GM23338 (cell line): ENCODE data around the gene AP2M1. TPM values are rescaled to one million over a fixed set of nuclear protein-coding genes. Genes with fewer than 3 reads are reported as not detected.

Experiments
- ATAC-seq: fragments of 200-7000 bp; cut with Tn5 transposase; 3 replicates; pipeline ENCODE4 v1.9.1; 2020
- DNase-seq: peaks from one replicate; pipeline ENCODE4 v3.0.0-alpha.2; 2015; ENCODE audit warnings: low spot score
- H2AFZ ChIP-seq: fragments of 200-600 bp; sonication (generic); 2 replicates; pipeline ENCODE4 v1.8.0; 2016; ENCODE audit warnings: antibody characterized with exemption, mild to moderate bottlenecking, moderate library complexity
- H3F3A ChIP-seq: fragments of 200-600 bp; sonication (generic); replicated peaks from 2 replicates; pipeline ENCODE4 v1.8.0; 2017; ENCODE audit warnings: antibody characterized with exemption, mixed run types, low read depth
- H3K27ac ChIP-seq: fragments of 200-600 bp; sonication (generic); 2 replicates; pipeline ENCODE4 v1.6.1; 2016; ENCODE audit warnings: low read depth
- H3K27me3 ChIP-seq: fragments of 200-600 bp; sonication (generic); 2 replicates; pipeline ENCODE4 v1.8.0; 2016; ENCODE audit warnings: mild to moderate bottlenecking, mixed run types, moderate library complexity; ENCODE audit not compliant: insufficient read depth
- H3K36me3 ChIP-seq: fragments of 200-600 bp; sonication (generic); 2 replicates; pipeline ENCODE4 v1.8.0; 2016; ENCODE audit warnings: mild to moderate bottlenecking; ENCODE audit not compliant: insufficient read depth
- H3K4me1 ChIP-seq: fragments of 200-600 bp; sonication (generic); 2 replicates; pipeline ENCODE4 v1.8.0; 2016; ENCODE audit warnings: mild to moderate bottlenecking, moderate library complexity; ENCODE audit not compliant: insufficient read depth
- H3K4me2 ChIP-seq: fragments of 200-600 bp; sonication (generic); 2 replicates; pipeline ENCODE4 v1.7.1; 2017; ENCODE audit warnings: mixed run types
- H3K4me3 ChIP-seq: fragments of 200-600 bp; sonication (generic); 2 replicates; pipeline ENCODE4 v1.6.1; 2016; ENCODE audit warnings: mixed run types
- H3K79me2 ChIP-seq: fragments of 200-600 bp; sonication (generic); replicated peaks from 2 replicates; pipeline ENCODE4 v1.8.0; 2017; ENCODE audit warnings: mild to moderate bottlenecking; ENCODE audit not compliant: insufficient read depth
- H3K9me2 ChIP-seq: fragments of 200-600 bp; sonication (generic); 2 replicates; pipeline ENCODE4 v1.8.0; 2017; ENCODE audit not compliant: insufficient read depth
- H4K20me1 ChIP-seq: fragments of 200-600 bp; sonication (generic); replicated peaks from 2 replicates; pipeline ENCODE4 v1.8.0; 2017; ENCODE audit warnings: mild to moderate bottlenecking; ENCODE audit not compliant: insufficient read depth
- H3K27ac Mint-ChIP-seq: 2 replicates; pipeline ENCODE4 v1.8.0; 2020; ENCODE audit warnings: inconsistent platforms, mild to moderate bottlenecking, moderate library complexity, mixed read lengths
- H3K27me3 Mint-ChIP-seq: 3 replicates; pipeline ENCODE4 v1.8.0; 2022; ENCODE audit warnings: low read depth, mild to moderate bottlenecking, moderate library complexity, mixed read lengths, inconsistent platforms; ENCODE audit not compliant: insufficient read depth, poor library complexity
- H3K36me3 Mint-ChIP-seq: 3 replicates; pipeline ENCODE4 v1.8.0; 2021; ENCODE audit warnings: low read depth, mild to moderate bottlenecking, inconsistent platforms, moderate library complexity, mixed read lengths
- H3K4me1 Mint-ChIP-seq: 3 replicates; pipeline ENCODE4 v1.8.0; 2020; ENCODE audit warnings: mild to moderate bottlenecking, inconsistent platforms, mixed read lengths
- H3K4me3 Mint-ChIP-seq: 3 replicates; pipeline ENCODE4 v1.8.0; 2021; ENCODE audit warnings: moderate library complexity, mild to moderate bottlenecking, inconsistent platforms, mixed read lengths
- H3K9me3 Mint-ChIP-seq: 3 replicates; pipeline ENCODE4 v1.8.0; 2020; ENCODE audit warnings: moderate library complexity, mild to moderate bottlenecking, inconsistent platforms, mixed read lengths
- CREB1 ChIP-seq: fragments of 250-450 bp; sonication (Bioruptor Pico); IDR thresholded peaks from 2 replicates; pipeline ENCODE4 v1.5.0; 2020; ENCODE audit warnings: low read depth, mild to moderate bottlenecking, moderate library complexity
- ETS1 ChIP-seq: IDR thresholded peaks from 2 replicates; pipeline ENCODE4 v1.6.1; 2016; ENCODE audit warnings: antibody characterized with exemption
- EZH2phosphoT487 ChIP-seq: fragments of 200-600 bp; sonication (generic); IDR thresholded peaks from one replicate; pipeline ENCODE4 v1.8.1; 2018; ENCODE audit warnings: antibody characterized with exemption; ENCODE audit not compliant: unreplicated experiment
- NANOG ChIP-seq: IDR thresholded peaks from 2 replicates; pipeline ENCODE4 v1.6.1; 2016; ENCODE audit warnings: antibody characterized with exemption, borderline replicate concordance
- POLR2AphosphoS5 ChIP-seq: IDR thresholded peaks from 2 replicates; pipeline ENCODE4 v1.6.1; 2016; ENCODE audit warnings: antibody characterized with exemption, low read depth
- REST ChIP-seq: IDR thresholded peaks from one replicate; pipeline ENCODE4 v1.6.1; 2018; ENCODE audit warnings: antibody characterized with exemption; ENCODE audit not compliant: unreplicated experiment
- STAT1 ChIP-seq: IDR thresholded peaks from one replicate; pipeline ENCODE4 v1.6.1; 2016; ENCODE audit warnings: antibody characterized with exemption; ENCODE audit not compliant: unreplicated experiment
- ZNF331 ChIP-seq: fragments of 250-450 bp; sonication (Bioruptor Pico); IDR thresholded peaks from 2 replicates; pipeline ENCODE4 v1.5.0; 2020; ENCODE audit warnings: low read depth, mild to moderate bottlenecking, moderate library complexity
- ZNF462 ChIP-seq: fragments of 250-450 bp; sonication (Bioruptor Pico); IDR thresholded peaks from 2 replicates; pipeline ENCODE4 v1.5.0; 2020; ENCODE audit warnings: mild to moderate bottlenecking, moderate library complexity
- polyA plus RNA-seq: library from polyadenylated mRNA; unstranded; fragments of >200 nt; fragmentation: Nextera tagmentation; extraction: Ambion mirVana; gene quantifications from 2 replicates; pipeline ENCODE4 v1.2.1, GENCODE V29; 2016
- total RNA-seq: library from RNA; depleted of rRNA; stranded (reverse); fragments of >200 nt; shearing (Covaris generic); gene quantifications from 2 replicates; pipeline ENCODE4 v1.2.3, GENCODE V29; 2014

Gene AP2M1
- total and polyA plus RNA-seq, 2 experiments from 2014 or later = 215 to 305 TPM

- H3K79me2 ChIP-seq = peaks cover 24% of the 10 kb centered on the region
- Mint-ChIP-seq H3K9me3 (no peaks in the 10 kb centered on the region), H3K4me1 (no peaks in the 10 kb centered on the region), H3K4me3 (no peak overlapping the region), H3K36me3 (peaks cover 54% of the 10 kb centered on the region), H3K27me3 (peaks cover 9% of the 10 kb centered on the region), H3K27ac (no peak overlapping the region)
- no peak for DNase-seq
- no peak overlapping the region for H3K27ac ChIP-seq
- no peaks in the 10 kb centered on the region for H3K4me1 ChIP-seq
- no peak for TF ChIP-seq ZNF331 (CRISPR knock-in tag)
- TF ChIP-seq STAT1 = no peak
- no peak for TF ChIP-seq ETS1
- no peaks in the 10 kb centered on the region for H3K27me3 ChIP-seq
- H3K4me3 ChIP-seq = no peak overlapping the region
- no peaks in the 10 kb centered on the region for H3F3A ChIP-seq
- H3K9me2 ChIP-seq = no peaks in the 10 kb centered on the region
- no peak for ATAC-seq
- 0 out of 2 replicates have a peak, but pooled peaks cover 8% of the 10 kb centered on the region for H3K36me3 ChIP-seq
- H3K4me2 ChIP-seq = no peak overlapping the region
- H2AFZ ChIP-seq = no peak overlapping the region
- H4K20me1 ChIP-seq = peaks cover 13% of the 10 kb centered on the region
These were observed 9.1 kb upstream of the AP2M1 start for GRCh38 chr3:184165543-184165942.

- Histone ChIP-seq H3K27ac (no peak overlapping the region), H3K9me2 (no peaks in the 10 kb centered on the region), H3K4me2 (no peak overlapping the region), H3F3A (no peaks in the 10 kb centered on the region), H2AFZ (no peak overlapping the region), H3K4me1 (no peaks in the 10 kb centered on the region), H3K27me3 (no peaks in the 10 kb centered on the region), H3K79me2 (peaks cover 13% of the 10 kb centered on the region), H3K4me3 (no peak overlapping the region), H3K36me3 (0 out of 2 replicates have a peak, but pooled peaks cover 8% of the 10 kb centered on the region), H4K20me1 (peaks cover 12% of the 10 kb centered on the region)
- no peaks in the 10 kb centered on the region for H3K9me3 Mint-ChIP-seq
- ATAC-seq = no peak
- DNase-seq = no peak
- H3K4me3 Mint-ChIP-seq = no peak overlapping the region
- H3K4me1 Mint-ChIP-seq = peaks cover 6% of the 10 kb centered on the region; the same call in 2 of the 3 replicates
- H3K36me3 Mint-ChIP-seq = peaks cover 65% of the 10 kb centered on the region
- no peak overlapping the region for H3K27ac Mint-ChIP-seq
- peaks cover 6% of the 10 kb centered on the region for H3K27me3 Mint-ChIP-seq
- no peak for TF ChIP-seq ZNF462 (CRISPR knock-in tag)
- no peak for TF ChIP-seq NANOG
- TF ChIP-seq EZH2phosphoT487 = no peak
- TF ChIP-seq REST = no peak
- no peak for TF ChIP-seq CREB1
- TF ChIP-seq POLR2AphosphoS5 = no peak
- no peak for TF ChIP-seq ETS1
These were observed 8.0 kb upstream of the AP2M1 start for GRCh38 chr3:184166671-184167070.
